GM12864 (cell line): ENCODE results near the gene ZKSCAN3.
"Not testable (repeated sequence)": the region's sequence is repeated elsewhere in the genome, so short reads cannot be mapped to it uniquely, and the experiment has no call there.

Experiments
- DNase-seq: peaks from one replicate; pipeline ENCODE4 v3.0.0-alpha.2; 2011; ENCODE audit warnings: low read depth
- H3K4me3 ChIP-seq: 2 replicates; pipeline ENCODE4 v1.5.1; 2011; ENCODE audit warnings: mild to moderate bottlenecking, low read depth, low read length, control low read depth
- TF ChIP-seq, protein P1 (sequence below): IDR thresholded peaks from 2 replicates; pipeline ENCODE4 v1.5.1; 2011; ENCODE audit warnings: low read depth, mild to moderate bottlenecking, moderate library complexity, low read length, control low read depth, inconsistent platforms; ENCODE audit errors: missing control alignments

The ZKSCAN3 gene

DNA sequence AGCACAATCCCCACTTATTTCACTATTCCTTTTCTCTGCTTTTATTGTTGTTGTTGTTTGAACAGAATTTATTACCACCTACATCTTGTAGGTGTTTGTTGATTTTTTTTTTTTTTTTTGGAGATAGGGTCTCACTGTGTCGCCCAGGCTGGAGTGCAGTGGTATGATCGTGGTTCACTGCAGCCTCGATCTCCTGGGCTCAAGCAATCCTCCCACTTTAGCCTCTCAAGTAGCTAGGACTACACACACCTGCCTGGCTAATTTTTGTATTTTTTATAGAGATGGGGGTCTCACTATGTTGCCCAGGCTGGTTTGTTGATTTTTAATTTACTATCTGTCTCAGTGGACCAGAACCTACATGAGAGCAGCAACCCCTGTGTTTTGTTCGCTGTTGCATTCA lies 46.2 kb downstream of the ZKSCAN3 start:
- TF ChIP-seq, protein P1, sequence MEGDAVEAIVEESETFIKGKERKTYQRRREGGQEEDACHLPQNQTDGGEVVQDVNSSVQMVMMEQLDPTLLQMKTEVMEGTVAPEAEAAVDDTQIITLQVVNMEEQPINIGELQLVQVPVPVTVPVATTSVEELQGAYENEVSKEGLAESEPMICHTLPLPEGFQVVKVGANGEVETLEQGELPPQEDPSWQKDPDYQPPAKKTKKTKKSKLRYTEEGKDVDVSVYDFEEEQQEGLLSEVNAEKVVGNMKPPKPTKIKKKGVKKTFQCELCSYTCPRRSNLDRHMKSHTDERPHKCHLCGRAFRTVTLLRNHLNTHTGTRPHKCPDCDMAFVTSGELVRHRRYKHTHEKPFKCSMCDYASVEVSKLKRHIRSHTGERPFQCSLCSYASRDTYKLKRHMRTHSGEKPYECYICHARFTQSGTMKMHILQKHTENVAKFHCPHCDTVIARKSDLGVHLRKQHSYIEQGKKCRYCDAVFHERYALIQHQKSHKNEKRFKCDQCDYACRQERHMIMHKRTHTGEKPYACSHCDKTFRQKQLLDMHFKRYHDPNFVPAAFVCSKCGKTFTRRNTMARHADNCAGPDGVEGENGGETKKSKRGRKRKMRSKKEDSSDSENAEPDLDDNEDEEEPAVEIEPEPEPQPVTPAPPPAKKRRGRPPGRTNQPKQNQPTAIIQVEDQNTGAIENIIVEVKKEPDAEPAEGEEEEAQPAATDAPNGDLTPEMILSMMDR, result no peak
- no peak overlapping the region for H3K4me3 ChIP-seq
- DNase-seq, result no peak

DNA sequence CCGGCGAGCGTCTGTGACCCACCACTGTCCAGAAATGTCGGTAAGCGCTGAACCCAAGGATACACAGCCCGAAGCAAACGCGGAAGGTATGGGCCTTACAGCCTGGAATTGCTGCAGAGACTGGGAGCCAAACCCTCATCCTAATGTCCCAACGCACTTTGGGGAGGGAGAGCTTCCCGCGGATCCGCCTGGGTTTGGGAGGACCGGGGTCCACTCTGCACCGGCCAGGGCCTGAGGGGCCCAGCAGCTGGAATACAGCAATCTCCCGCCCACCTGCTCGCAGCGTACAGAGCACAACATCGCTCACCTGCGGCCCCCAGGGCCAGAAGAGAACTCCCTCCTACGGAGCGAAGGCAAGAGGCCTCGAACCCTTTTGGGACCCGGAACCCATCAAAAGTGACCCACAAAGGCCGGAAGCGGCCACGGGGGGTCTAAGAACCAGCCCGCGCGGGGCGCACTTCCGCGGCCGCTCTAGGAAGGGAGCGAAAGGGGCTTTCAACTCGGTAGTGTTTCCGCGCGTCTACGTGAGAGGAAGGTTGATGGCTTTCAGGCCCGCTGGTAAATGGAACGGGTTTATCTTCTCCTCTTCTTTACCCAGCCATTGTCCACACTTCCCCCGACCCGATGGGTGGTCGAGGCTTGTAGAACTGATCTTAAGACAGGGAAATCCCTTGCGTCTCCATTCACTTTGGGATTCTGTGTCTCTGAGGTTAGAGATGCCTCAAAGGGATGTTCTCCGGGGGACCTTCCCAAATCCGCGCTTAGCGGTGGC lies 49.8 kb downstream of the ZKSCAN3 start, which contains the start of gene ZSCAN12:
TSS of gene ZSCAN12 (minus strand) at position 398 of the 772 bp plus-strand sequence. CDS start 1,342 bp downstream, outside the sequence.
- peak within 1 kb of the TSS; percentile 92 for H3K4me3 ChIP-seq
- peak; percentile 83 for DNase-seq
- TF ChIP-seq, protein P1, result peak; percentile 60

DNA sequence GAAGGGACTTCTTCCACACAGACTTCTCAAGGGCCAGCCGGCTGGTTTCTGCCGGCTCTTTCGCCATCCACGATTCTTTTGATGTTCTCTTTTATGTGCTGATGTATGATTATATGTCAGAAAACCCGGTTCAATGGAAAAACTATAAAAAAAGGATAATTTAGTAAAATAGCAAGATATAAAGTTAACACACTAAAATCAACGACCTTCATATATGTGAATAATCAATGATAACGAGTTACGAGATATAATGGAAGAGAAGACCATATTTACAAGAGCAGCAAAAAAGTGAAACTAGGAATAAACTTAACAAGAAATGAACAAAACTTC lies 50.3 kb downstream of the ZKSCAN3 start:
- TF ChIP-seq, protein P1, result no peak
- H3K4me3 ChIP-seq, result peak overlapping the region; percentile 92
- DNase-seq, result no peak

DNA sequence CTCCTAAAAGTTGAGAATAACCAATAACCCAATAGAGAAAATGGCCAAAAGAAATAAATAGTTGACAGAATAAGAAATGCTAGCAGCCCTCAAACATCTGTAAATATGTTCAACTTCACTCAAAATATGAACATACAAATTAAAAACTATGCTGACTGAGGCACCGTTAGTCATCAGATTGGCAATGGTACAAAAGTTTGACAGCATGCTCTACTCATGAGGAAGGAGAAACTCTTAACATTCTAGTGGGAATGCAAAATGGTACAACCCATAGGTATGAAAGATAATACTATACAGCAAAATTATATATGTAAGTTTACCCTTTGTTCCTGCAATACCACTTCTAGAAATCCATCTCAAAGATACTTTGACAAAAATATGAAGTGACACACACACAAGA lies 51.4 kb downstream of the ZKSCAN3 start:
- DNase-seq, result no peak
- TF ChIP-seq, protein P1, result no peak
- no peak overlapping the region for H3K4me3 ChIP-seq

DNA sequence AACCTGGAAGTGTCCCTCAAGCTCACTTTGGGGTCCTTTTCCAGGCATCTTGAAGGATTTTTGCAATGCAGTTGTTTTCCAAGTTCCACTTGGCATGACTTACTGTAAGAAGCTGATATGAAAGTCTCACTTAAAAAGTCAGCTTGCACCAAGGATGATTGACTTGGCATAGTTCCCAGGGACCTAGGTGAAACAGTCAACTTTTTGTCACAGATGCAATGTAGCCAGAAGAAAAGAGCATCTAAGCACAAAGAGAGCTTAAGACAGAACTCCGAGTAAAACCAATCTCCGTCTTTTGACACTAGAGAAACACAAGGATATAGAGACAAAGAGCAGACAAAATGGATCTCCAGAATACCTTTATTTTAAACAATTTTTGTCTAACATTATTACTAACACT lies 52.5 kb downstream of the ZKSCAN3 start:
- H3K4me3 ChIP-seq, result no peak overlapping the region
- TF ChIP-seq, protein P1, result no peak
- no peak for DNase-seq

DNA sequence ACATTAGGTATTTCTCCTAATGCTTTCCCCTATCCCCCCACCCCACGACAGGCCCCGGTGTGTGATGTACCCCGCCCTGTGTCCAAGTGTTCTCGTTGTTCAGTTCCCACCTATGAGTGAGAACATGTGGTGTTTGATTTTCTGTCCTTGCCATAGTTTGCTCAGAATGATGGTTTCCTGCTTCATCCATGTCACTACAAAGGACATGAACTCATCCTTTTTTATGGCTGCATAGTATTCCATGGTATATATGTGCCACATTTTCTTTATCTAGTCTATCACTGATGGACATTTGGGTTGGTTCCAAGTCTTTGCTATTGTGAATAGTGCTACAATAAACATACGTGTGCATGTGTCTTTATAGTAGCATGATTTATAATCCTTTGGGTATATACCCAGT lies 54.2 kb downstream of the ZKSCAN3 start:
- not testable (repeated sequence) for H3K4me3 ChIP-seq, DNase-seq

DNA sequence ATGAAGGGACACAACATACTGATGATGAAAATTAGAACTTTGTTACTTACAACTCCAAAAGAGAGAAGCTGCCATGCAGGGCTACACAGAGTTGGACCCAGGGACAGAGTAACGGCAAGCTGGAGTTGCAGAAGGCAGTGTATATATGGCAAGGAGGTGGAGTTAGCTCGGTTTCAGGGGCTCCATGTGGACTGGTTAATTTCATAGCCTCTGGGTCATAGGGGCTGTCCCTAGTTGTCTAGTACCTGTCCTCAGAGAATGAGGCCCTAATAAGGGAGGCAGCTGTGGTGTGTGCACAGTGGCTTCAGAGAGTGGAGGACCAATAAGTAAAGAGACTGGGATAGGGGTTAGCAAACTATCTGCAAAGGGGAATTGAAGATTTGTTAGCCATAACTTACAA lies 57.7 kb downstream of the ZKSCAN3 start:
- no peak overlapping the region for H3K4me3 ChIP-seq
- TF ChIP-seq, protein P1, result no peak
- DNase-seq, result no peak
